Measurements from ENCODE around the gene COL19A1.
A peak's percentile ranks its signal among the peaks of the same experiment; 100 is the strongest.

The COL19A1 gene

DNA sequence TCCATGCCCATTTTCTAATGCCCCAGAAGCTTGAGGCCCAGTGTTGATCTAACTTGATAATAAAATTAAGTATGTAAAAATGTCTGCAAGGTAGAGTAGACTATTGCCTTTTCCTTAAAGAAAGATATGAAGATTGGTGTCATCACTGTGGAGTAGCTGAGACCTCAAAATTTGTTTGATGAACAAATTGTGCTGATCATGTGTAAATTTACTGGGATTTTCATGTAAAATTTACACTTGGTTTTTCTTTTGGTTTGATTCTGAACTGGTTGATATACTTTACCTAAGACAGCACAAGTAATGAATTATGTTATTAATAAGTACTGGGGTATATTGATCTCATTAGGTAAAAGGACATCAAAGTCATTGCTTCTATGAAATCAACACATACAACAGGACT, 207.3 kb downstream of the COL19A1 start:
- no peak for DNase-seq

DNA sequence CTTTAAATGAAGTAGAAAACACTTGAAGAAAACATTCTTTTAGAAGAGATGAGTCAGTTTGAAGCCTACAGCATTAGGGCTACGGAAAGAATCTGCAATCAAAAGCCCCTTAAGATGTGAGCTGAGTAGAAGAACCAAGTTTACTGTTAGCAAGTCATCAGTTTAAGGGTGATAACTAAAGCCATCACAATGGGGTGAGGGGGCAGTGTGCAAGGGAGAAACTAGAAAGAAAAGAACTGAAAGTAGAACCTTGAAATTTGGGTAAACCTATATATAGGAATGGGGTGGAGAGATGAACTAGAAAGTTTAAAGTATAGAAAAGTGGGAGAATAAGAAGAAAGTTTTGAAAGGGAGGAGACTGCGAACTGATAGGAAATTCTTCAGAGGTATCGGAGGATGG, 212.9 kb downstream of the COL19A1 start:
- no peak for DNase-seq

GRCh38 chr6:70080443-70081070, 214.2 kb downstream of the COL19A1 start:
- no peak for DNase-seq

- no peak for DNase-seq
Observed at GRCh38 chr6:70082830-70083229, 216.5 kb downstream of the COL19A1 start.

- no peak for DNase-seq
Observed at GRCh38 chr6:70086806-70087205, 220.4 kb downstream of the COL19A1 start.

- no peak for DNase-seq
Observed at GRCh38 chr6:70094156-70094555, 227.8 kb downstream of the COL19A1 start.

DNA sequence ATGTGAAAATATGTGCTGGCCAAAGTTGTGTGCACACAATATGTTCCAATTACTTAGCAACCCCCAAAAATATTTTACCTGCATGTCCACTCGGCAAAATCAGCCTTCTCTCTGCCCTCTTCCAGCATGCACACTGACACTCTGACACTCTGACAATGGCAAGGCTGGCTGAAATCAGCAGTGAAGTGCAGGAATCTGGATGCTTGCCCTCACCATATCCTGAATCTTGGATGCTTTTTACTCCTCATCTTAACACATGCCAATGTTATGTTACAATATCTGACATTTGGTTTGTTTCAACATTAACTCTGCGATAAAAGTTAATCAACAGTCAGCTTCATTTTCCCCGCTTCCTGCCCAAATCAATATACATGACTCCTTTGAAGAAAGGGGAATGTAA, 233.4 kb downstream of the COL19A1 start:
- no peak for DNase-seq

GRCh38 chr6:70103798-70104197, 237.4 kb downstream of the COL19A1 start:
- DNase-seq = no peak

GRCh38 chr6:70107852-70108629, 241.7 kb downstream of the COL19A1 start:
- DNase-seq = peak; percentile 16

- no peak for DNase-seq
Observed at GRCh38 chr6:70110126-70111022, 244.0 kb downstream of the COL19A1 start.

DNA sequence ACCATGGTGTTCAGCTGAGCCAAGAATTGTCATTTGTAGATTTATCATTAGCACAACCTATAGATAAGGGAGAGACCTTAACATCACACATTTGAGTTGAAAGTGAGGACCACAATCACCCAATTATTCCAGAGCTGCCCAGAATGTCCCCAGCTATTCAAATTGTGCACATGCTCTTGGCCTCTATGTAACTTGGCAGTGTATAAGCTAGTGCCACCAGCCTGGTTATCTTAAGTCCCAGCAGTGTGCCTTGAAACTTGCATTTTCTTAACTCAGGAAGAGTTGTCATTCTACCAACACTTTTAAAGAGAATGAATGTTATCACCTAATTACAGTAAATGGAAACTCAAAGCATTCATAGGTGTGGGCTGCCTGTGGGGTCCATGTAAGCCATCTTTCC, 245.4 kb downstream of the COL19A1 start:
- DNase-seq = no peak

DNA sequence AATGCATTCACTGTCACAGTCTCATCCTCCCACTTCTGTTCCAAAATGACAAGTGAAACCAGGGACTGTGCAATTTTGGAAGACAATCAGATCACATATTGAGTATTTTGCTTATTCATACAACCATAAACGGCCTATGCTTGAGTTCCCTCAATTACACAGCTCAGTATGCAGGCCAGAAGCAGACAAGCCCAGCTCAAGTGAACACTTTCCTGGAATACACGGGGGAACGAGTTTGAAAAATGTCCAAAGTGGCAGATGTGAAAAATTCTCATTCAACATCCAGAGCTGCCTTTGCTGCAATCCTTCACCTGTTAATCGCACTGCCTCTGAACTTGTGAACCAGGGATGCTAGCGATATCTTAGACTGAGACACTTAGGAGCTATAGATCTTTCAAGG, 246.4 kb downstream of the COL19A1 start:
- DNase-seq = no peak

DNA sequence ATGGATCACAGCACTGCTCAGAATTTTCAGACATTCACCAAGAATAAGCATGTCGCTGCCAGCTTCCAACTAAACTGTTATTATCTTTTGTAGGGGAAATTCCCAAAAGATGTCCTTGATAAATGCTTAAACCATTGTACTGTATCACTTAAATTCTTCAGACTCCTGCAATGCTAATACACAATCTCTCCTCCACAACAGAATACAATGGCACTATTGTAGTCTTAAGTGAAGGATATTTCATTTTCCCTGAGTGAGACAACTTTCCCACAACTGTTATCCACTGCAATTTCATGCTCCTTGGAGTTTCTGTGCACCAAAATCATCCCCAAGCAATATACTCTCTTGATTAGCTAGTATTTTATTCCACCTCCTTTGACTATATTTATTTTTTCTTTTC, 246.8 kb downstream of the COL19A1 start:
- DNase-seq = no peak

DNA sequence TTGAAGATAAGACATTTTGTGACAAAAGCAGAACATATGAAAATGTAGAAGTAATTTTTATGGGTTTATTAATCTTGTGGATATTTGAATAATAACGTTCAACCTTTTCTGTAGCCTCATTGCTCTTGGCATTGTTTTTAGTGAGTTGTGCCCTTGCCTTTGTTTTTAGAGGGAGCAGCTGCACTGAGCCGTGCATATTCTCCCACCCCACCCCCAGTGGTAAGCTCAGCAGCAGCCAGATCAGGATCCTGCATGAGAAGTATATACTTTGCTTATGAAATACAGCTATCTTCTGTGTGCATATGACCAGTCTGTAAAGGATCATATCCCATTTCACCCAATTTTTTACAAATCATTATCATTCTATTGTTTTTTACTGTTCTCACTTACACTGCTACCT, 252.3 kb downstream of the COL19A1 start:
- DNase-seq = no peak

GRCh38 chr6:70119218-70119835, 253.0 kb downstream of the COL19A1 start:
- no peak for DNase-seq

DNA sequence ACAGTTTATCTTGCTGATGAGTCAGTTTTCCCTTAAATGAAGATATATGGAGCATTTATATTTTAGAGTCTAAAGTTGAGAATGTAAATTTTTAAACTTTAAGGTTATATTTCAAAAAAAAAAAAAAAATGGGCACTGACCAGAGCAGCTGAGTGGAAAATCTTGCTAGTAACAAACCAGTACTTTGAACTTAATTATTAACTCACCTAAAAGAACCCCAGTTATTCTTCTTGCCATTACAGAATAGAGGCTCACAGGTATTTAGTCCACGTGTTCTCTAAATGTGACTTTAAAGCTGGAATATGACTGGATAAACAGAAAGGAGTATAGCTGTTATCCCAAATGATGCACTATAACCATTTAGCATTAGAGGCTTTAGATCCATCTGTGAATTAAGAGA, 258.1 kb downstream of the COL19A1 start:
- DNase-seq = no peak

- DNase-seq = no peak
Observed at GRCh38 chr6:70124882-70125545, 258.7 kb downstream of the COL19A1 start.

GRCh38 chr6:70125602-70126001, 259.2 kb downstream of the COL19A1 start:
- DNase-seq = no peak

DNA sequence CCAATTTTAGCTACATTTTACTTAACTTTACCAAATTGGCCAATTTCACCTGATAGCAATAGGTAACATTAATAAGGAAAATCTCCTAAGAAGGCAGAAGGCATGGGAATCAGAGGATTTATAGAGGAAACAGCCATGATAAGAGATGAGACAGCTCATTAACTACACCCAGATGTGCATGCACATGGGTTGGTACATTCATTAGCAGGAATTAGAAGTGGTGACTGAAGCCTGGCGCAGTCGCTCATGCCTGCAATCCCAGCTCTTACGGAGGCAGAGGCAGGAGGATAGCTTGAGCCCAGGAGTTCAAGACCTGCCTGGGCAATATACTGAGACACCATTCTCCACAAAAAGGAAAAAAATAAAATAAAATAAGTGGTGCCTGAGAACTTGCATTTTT, 263.0 kb downstream of the COL19A1 start:
- DNase-seq = no peak

- no peak for DNase-seq
Observed at GRCh38 chr6:70130865-70131264, 264.5 kb downstream of the COL19A1 start.

- DNase-seq = no peak
Observed at GRCh38 chr6:70131528-70131927, 265.2 kb downstream of the COL19A1 start.

GRCh38 chr6:70133246-70133645, 266.9 kb downstream of the COL19A1 start:
- no peak for DNase-seq

DNA sequence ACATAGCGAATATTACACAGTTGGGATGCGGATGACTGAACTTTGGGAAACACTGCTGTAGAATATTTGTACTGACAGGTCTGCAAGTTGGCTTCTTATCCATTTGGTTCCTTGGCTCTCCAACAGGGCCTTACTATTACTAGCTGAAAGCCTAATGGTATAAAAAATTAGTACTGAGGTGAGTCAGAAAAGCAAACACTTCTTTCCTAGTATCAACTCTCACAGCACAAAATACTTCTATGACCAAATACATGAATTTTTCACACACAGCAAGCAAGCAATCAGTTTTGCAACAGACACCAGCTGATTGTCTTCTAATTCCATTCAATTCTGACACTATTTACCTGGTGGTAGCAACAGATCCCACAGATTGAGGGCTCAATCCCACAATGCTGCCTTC, 268.2 kb downstream of the COL19A1 start:
- no peak for DNase-seq

All from DMS79 treated with DMSO at 0.1 percent for 48 hours (cell line).